Fibroblast of pulmonary artery (primary cell): Measurements from ENCODE around the gene ABHD4.
A peak's percentile ranks its signal among the peaks of the same experiment; 100 is the strongest.

Experiments used
- DNase-seq: peaks from one replicate; pipeline ENCODE4 v3.0.0-alpha.2; 2010; ENCODE audit warnings: low read depth
- H3K4me3 ChIP-seq: replicated peaks from 2 replicates; pipeline ENCODE4 v1.5.1; 2011; ENCODE audit warnings: low read depth, mild to moderate bottlenecking, control low read depth, low read length, moderate library complexity
- TF ChIP-seq, protein P1 (sequence below): IDR thresholded peaks from 2 replicates; pipeline ENCODE4 v1.5.1; 2011; ENCODE audit warnings: mild to moderate bottlenecking, control low read depth, low read length, inconsistent platforms; ENCODE audit errors: missing control alignments

The ABHD4 gene

DNA sequence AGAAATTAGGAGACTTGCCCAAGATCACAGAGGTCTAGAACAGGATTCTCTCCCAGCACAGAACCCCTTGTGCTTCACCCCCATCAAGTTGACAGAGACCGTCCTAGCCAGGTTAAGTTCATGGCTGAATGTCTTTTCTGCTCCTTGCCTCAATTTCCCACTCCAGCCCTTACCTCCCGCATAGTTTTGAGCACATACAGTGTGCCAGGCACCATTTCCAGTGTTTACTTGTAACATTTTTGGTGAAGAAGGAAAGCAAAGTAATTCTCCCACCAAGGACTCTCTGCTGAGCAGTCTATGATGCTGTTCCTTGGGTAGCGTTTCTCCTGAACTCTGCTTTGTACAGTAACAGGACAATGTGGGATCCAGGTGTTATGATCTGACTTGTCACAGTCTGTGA lies 1.2 kb downstream of the ABHD4 start:
- TF ChIP-seq, protein P1, sequence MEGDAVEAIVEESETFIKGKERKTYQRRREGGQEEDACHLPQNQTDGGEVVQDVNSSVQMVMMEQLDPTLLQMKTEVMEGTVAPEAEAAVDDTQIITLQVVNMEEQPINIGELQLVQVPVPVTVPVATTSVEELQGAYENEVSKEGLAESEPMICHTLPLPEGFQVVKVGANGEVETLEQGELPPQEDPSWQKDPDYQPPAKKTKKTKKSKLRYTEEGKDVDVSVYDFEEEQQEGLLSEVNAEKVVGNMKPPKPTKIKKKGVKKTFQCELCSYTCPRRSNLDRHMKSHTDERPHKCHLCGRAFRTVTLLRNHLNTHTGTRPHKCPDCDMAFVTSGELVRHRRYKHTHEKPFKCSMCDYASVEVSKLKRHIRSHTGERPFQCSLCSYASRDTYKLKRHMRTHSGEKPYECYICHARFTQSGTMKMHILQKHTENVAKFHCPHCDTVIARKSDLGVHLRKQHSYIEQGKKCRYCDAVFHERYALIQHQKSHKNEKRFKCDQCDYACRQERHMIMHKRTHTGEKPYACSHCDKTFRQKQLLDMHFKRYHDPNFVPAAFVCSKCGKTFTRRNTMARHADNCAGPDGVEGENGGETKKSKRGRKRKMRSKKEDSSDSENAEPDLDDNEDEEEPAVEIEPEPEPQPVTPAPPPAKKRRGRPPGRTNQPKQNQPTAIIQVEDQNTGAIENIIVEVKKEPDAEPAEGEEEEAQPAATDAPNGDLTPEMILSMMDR: no peak
- H3K4me3 ChIP-seq: peak overlapping the region; percentile 93

DNA sequence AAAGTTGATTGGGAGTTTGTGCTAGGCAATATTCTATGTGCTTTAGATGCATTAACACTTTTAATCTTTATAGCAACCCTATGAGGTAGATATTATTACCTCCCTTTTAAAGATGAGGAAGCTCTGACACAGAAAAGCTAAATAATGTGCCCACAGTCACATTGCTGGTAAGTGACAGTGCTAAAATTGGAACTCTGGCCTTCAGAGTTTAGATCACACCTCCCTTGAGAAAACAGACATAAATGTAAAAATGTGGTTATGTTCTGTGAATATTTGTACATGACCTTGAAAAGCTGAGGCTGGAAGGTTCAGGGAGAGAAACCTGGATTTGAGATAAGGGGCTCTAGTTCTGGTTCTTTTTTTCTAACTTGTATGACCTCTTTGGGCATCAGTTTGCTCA lies 1.9 kb downstream of the ABHD4 start:
- DNase-seq: no peak
- H3K4me3 ChIP-seq: no peak overlapping the region
- TF ChIP-seq, protein P1: no peak

More for the DNA sequence above, 1.2 kb downstream of the ABHD4 start:
- DNase-seq: no peak

DNA sequence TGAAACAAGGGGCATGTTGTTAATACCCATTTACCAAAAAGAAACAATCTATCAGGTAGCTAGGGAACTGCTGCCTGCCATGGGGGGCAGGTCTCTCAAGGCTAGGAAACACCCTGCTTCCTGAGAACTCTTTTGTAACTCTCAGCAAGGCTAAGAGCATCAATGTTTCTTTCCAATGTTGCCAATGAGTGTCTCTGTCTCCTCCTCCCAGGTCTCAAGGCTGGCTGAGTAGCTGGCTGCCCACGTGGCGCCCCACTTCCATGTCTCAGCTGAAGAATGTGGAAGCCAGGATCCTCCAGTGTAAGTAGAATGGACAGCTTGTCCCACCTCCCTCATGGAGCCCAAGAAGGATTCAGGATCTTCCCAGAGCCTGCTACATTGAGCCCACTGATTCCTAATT lies 3.4 kb downstream of the ABHD4 start:
- H3K4me3 ChIP-seq: no peak overlapping the region
- no peak for DNase-seq
- TF ChIP-seq, protein P1: no peak

DNA sequence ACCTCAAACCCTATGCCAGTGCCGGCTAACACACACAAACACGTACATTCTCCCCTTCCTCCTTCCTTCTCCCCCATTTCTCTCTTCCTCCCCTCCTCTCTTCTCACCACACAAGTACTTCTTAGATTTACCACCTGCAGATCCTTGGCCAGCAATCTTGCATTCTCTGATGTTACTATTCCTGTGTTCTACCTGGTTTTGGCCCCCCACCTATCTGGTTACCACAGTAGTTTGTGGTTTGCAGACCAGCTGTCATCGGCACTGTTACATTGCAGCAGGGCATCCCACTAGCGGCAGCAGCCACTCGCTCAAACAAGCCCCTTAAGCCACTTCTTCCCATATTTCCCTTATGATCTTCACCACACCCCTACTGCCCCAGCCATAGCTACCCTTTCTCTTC lies 3.9 kb downstream of the ABHD4 start:
- no peak for DNase-seq
- H3K4me3 ChIP-seq: no peak overlapping the region
- TF ChIP-seq, protein P1: no peak

DNA sequence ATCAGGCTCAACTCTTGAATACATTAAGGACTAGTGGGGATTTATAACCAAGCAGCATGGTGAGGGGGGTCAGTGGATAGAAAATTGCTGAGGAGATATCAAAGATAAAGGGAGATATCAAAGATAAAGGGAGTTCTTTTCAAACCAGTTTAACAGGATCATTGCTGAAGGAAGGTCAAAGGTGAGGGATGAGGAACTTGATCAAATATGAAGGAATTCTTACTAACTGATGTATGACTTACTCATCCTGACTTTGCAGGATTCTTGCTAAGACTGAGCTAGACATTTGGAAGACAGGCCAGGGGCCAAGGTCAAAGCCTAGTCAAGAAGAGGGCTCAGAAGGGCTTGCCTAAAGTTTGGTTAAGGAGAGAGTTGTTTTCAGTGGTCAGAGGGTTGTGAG lies 4.8 kb downstream of the ABHD4 start:
- H3K4me3 ChIP-seq: no peak overlapping the region
- no peak for DNase-seq
- TF ChIP-seq, protein P1: no peak

DNA sequence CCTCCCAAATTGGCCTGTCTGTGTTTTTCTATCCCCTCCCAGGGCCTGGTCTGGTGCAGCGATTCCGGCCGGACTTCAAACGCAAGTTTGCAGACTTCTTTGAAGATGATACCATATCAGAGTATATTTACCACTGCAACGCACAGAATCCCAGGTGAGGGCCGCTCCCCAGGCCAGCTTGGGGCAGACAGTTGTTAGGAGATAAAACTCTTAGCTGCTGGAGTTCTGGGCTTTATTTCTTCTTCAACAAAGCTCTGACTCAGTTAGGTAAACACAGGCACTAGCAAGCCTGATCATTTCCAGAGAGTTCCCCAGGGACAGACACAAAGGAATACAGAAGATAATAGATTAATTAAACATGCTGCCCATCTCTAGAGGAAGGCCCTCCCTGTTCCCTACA lies 8.3 kb downstream of the ABHD4 start:
- TF ChIP-seq, protein P1: no peak
- no peak overlapping the region for H3K4me3 ChIP-seq
- DNase-seq: no peak

DNA sequence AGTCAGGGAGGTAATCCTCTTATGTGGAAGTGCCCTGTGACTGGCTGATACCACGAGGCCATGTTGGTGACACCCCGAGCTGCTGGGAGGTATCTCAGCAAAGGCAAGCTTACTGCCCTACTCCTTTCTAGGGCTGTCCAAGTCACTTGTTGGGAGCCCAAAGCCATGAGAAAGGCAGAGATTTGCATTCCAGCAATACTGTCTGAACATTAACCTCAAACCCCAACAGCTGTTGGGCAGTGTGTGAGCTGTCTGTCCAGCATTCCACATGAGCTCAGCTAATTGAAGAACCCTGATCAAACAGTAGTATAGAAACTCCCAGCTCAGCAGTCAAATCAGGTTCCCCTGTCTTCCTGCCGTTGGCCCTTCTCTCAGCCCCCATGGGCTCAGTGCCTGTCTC lies 9.2 kb downstream of the ABHD4 start:
- H3K4me3 ChIP-seq: no peak overlapping the region
- DNase-seq: no peak
- TF ChIP-seq, protein P1: no peak
